ENCODE data around the gene GTF3C1. TPM values are rescaled to one million over a fixed set of nuclear protein-coding genes. Genes with fewer than 3 reads are reported as not detected.

The GTF3C1 gene
- total and polyA plus RNA-seq, 2 of the 8 experiments (the other 6 are each of a cell fraction or from before 2014, with no cell fraction given) = 89.3 to 126 TPM

DNA sequence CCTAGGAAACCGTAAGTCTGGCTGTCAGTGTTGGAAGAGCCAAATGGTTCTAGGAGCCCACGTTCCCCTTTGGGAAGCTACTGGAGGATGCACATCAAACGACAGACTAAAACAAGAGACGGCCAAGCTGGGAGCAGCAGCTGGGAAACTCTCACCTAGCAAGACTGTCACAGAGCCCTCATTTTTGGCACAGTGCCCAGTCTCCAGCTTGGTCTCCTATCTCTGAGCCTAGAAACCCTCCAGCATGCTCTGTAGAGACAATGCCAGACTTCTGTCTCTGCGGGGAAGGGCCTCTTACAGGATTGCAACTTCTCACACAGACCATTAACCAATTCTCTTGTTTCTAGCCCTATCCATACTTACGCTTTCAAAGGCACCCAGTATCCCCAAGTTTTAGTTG, 23.5 kb downstream of the GTF3C1 start:
- peaks cover 0 to 5% of the 10 kb centered on the region in 2 experiments for H4K20me1 ChIP-seq (replicated peaks in 1 of 2; ENCODE audit: control insufficient read depth in 1 of 2, insufficient read depth in 2 of 2, low read length in 2 of 2)
- H3K4ac ChIP-seq (replicated peaks; ENCODE audit: insufficient read length, low read depth, low read length) = no peak overlapping the region

More for the DNA sequence above, 23.5 kb downstream of the GTF3C1 start:
- CTCF ChIA-PET (ENCODE audit: partially characterized antibody) = interaction anchor here (2.5 kb wide), 1 partner anchor 10 kb away, joined by 15 read pairs; no protein-coding TSS in a partner anchor
- no peak overlapping the region for H2BK120ac ChIP-seq (replicated peaks; ENCODE audit: low read depth, low read length)
- H2AFZ ChIP-seq (ENCODE audit: low read length) = no peak overlapping the region
- POLR2A ChIA-PET (ENCODE audit: partially characterized antibody) = interaction anchor here (1.1 to 1.2 kb wide), 2 partner anchors 22 to 63 kb away, joined by 3 read pairs; no protein-coding TSS in a partner anchor
- H3K56ac ChIP-seq (replicated peaks; ENCODE audit: insufficient read length, low read depth, low read length) = no peak overlapping the region
- no peak for TF ChIP-seq CBX8 (IDR thresholded peaks at IDR 0.05; ENCODE audit: borderline replicate concordance, low read depth, low read length)
- no peak for TF ChIP-seq SP4 (IDR thresholded peaks at IDR 0.05; ENCODE audit: low read length)
- TF ChIP-seq KDM5A (IDR thresholded peaks at IDR 0.05; ENCODE audit: low read length) = no peak
- H3K4me1 ChIP-seq (replicated peaks in 1 of 4; ENCODE audit: control insufficient read depth in 3 of 4, insufficient read depth in 4 of 4, low read length in 3 of 4) = peaks cover 0 to 3% (median 0%) of the 10 kb centered on the region in 4 experiments; a peak in 1 of 7 replicates
- no peak overlapping the region for H3K23ac ChIP-seq (ENCODE audit: insufficient read length)
- no peaks in the 10 kb centered on the region for H3K27me3 ChIP-seq (replicated peaks in 1 of 4; ENCODE audit: control insufficient read depth in 3 of 4, extremely low read depth in 1 of 4, insufficient read depth in 3 of 4, low read length in 3 of 4)
- FAIRE-seq = no peak
- no peaks in the 10 kb centered on the region for H3K9me3 ChIP-seq (ENCODE audit: insufficient read depth in 2 of 2, low read depth in 1 of 2, low read length in 1 of 2)
- H2BK20ac ChIP-seq (ENCODE audit: low read length) = no peak overlapping the region
- no peak overlapping the region for H2BK12ac ChIP-seq (ENCODE audit: low read depth, low read length)
- DNase-seq (ENCODE audit: low read depth in 1 of 2, low spot score in 2 of 2) = no peak
- H4K91ac ChIP-seq (replicated peaks; ENCODE audit: insufficient read length, low read length) = no peak overlapping the region
- H3K18ac ChIP-seq (ENCODE audit: extremely low read depth, low read length) = no peak overlapping the region
- no peaks in the 10 kb centered on the region for H3K23me2 ChIP-seq (ENCODE audit: low read depth, low read length)
- H3K9ac ChIP-seq (replicated peaks in 1 of 4; ENCODE audit: extremely low read depth in 1 of 4, low read depth in 3 of 4, low read length in 3 of 4) = no peak overlapping the region
- H4K8ac ChIP-seq (ENCODE audit: extremely low read depth, insufficient read depth, low read length) = no peak overlapping the region
- no peak overlapping the region for H3K14ac ChIP-seq (ENCODE audit: insufficient read length)
- no peak overlapping the region for H3K4me2 ChIP-seq (ENCODE audit: insufficient read depth in 1 of 2, low read depth in 2 of 2, low read length in 2 of 2)
- H3K79me2 ChIP-seq (ENCODE audit: control insufficient read depth in 1 of 2, insufficient read depth in 2 of 2, low read length in 2 of 2) = no peaks in the 10 kb centered on the region
- H3K4me3 ChIP-seq (ENCODE audit: extremely low read depth in 1 of 4, insufficient read depth in 2 of 4, low read depth in 3 of 4, low read length in 4 of 4) = no peak overlapping the region
- H2BK5ac ChIP-seq (ENCODE audit: low read depth, low read length) = no peak overlapping the region
- WGBS, 2 experiments (ENCODE audit: extremely low coverage in 1 of 2, insufficient coverage in 1 of 2, insufficient read length in 1 of 2, insufficient replicate concordance in 2 of 2, low coverage in 1 of 2, low lambda C conversion rate in 2 of 2, missing lambda C conversion rate in 1 of 2) = 92% methylated on average over 6 of the region's 6 CpGs; no CpG with 5 or more reads in 1 of the 2 experiments
- no peak overlapping the region for H2BK15ac ChIP-seq (ENCODE audit: low read length)
- no peak overlapping the region for H2AK5ac ChIP-seq (ENCODE audit: low read depth, low read length)
- H3K27ac ChIP-seq (ENCODE audit: low read depth, low read length) = no peak overlapping the region
- no peaks in the 10 kb centered on the region; the same call in none of the 2 replicates for H3K79me1 ChIP-seq (ENCODE audit: low read depth, low read length)
- H4K5ac ChIP-seq (ENCODE audit: insufficient read length, low read depth, low read length) = no peak overlapping the region
- H3K36me3 ChIP-seq (ENCODE audit: control insufficient read depth in 2 of 4, insufficient read depth in 4 of 4, low read length in 3 of 4) = peaks cover 22 to 81% (median 58%) of the 10 kb centered on the region in 4 experiments
